Measurements from ENCODE around the gene FABP3.

- peak; percentile 86 to 91 (median 90) for TF ChIP-seq CTCF (IDR thresholded peaks at IDR 0.05)
- no peak for TF ChIP-seq POLR2A (IDR thresholded peaks at IDR 0.05)
Observed at GRCh38 chr1:31394584-31395193, 21.8 kb upstream of the FABP3 start.
